Measurements from ENCODE around the gene ENKD1. TPM values are rescaled to one million over a fixed set of nuclear protein-coding genes. Genes with fewer than 3 reads are reported as not detected.

ENKD1 gene
- total RNA-seq, 1 experiment from 2014 or later: 12.8 TPM

DNA sequence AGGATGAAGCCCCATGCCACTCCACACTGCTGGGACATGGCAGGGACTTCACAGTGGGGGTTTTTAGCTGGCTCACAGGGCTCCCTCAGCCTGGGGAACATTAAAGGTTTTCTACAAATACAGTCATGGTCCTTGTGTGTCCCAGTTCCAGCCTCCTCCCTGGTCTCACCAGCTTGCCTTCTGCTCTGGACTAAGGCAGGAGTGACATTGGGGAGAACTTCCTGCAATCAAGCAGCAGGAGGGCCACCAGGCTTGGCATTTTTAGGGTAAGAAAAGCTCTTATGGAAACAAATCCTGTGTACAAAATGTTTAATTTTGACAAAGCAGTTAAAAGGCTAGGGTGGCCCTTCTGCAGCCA is 3.9 kb downstream of the ENKD1 start:
- ChIA-PET CTCF (interaction anchor here (0.8 to 6.9 kb wide), 4 partner anchors 9 to 213 kb away, joined by 3 to 57 read pairs (median 3); no protein-coding TSS in a partner anchor), POLR2A (interaction anchor here (0.5 to 1.2 kb wide), 3 partner anchors 98 to 127 kb away, joined by 3 read pairs; partner anchors contain the start of gene CTCF)
- H3K27ac Mint-ChIP-seq (ENCODE audit: low read depth, unreplicated experiment): no peak overlapping the region
- intact Hi-C loops (cut with micrococcal nuclease): no loop called here
- H3K4me1 Mint-ChIP-seq (ENCODE audit: insufficient read depth, unreplicated experiment): peaks cover 6% of the 10 kb centered on the region
- H3K27me3 Mint-ChIP-seq (ENCODE audit: insufficient read depth, unreplicated experiment): no peaks in the 10 kb centered on the region
- no peaks in the 10 kb centered on the region for H3K36me3 Mint-ChIP-seq (ENCODE audit: insufficient read depth, unreplicated experiment)
- TF ChIP-seq, protein P1, sequence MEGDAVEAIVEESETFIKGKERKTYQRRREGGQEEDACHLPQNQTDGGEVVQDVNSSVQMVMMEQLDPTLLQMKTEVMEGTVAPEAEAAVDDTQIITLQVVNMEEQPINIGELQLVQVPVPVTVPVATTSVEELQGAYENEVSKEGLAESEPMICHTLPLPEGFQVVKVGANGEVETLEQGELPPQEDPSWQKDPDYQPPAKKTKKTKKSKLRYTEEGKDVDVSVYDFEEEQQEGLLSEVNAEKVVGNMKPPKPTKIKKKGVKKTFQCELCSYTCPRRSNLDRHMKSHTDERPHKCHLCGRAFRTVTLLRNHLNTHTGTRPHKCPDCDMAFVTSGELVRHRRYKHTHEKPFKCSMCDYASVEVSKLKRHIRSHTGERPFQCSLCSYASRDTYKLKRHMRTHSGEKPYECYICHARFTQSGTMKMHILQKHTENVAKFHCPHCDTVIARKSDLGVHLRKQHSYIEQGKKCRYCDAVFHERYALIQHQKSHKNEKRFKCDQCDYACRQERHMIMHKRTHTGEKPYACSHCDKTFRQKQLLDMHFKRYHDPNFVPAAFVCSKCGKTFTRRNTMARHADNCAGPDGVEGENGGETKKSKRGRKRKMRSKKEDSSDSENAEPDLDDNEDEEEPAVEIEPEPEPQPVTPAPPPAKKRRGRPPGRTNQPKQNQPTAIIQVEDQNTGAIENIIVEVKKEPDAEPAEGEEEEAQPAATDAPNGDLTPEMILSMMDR (IDR thresholded peaks at IDR 0.05; ENCODE audit: unreplicated experiment): no peak
- H3K4me3 Mint-ChIP-seq (ENCODE audit: unreplicated experiment): no peak overlapping the region
- no TSS peak for BruUV-seq (replicated peaks)
- H3K9me3 Mint-ChIP-seq (ENCODE audit: unreplicated experiment): no peaks in the 10 kb centered on the region
- DNase-seq (ENCODE audit: unreplicated experiment): no peak

DNA sequence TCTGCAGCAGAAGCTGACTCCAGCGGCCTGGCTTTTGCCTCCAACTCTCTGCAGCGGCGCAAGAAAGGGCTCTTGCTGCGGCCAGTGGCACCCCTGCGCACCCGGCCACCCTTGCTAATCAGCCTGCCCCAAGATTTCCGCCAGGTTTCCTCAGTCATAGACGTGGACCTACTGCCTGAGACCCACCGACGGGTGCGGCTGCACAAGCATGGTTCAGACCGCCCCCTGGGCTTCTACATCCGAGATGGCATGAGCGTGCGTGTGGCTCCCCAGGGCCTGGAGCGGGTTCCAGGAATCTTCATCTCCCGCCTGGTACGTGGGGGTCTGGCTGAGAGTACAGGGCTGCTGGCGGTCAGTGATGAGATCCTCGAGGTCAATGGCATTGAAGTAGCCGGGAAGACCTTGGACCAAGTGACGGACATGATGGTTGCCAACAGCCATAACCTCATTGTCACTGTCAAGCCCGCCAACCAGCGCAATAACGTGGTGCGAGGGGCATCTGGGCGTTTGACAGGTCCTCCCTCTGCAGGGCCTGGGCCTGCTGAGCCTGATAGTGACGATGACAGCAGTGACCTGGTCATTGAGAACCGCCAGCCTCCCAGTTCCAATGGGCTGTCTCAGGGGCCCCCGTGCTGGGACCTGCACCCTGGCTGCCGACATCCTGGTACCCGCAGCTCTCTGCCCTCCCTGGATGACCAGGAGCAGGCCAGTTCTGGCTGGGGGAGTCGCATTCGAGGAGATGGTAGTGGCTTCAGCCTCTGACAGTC is 4.5 kb downstream of the ENKD1 start:
- no peaks in the 10 kb centered on the region for H3K9me3 Mint-ChIP-seq (ENCODE audit: unreplicated experiment)
- POLR2A ChIA-PET: interaction anchor here (1.0 kb wide), 1 partner anchor 97 kb away, joined by 3 read pairs; no protein-coding TSS in a partner anchor
- no peak overlapping the region for H3K27ac Mint-ChIP-seq (ENCODE audit: low read depth, unreplicated experiment)
- no peak for DNase-seq (ENCODE audit: unreplicated experiment)
- H3K36me3 Mint-ChIP-seq (ENCODE audit: insufficient read depth, unreplicated experiment): no peaks in the 10 kb centered on the region
- intact Hi-C loops (cut with micrococcal nuclease): loop anchor here (2.0 kb wide), 1 partner anchor 141 kb away; no protein-coding TSS in a partner anchor
- BruUV-seq (replicated peaks): no TSS peak
- no peaks in the 10 kb centered on the region for H3K27me3 Mint-ChIP-seq (ENCODE audit: insufficient read depth, unreplicated experiment)
- no peak overlapping the region for H3K4me3 Mint-ChIP-seq (ENCODE audit: unreplicated experiment)
- CTCF ChIA-PET: interaction anchor here (0.8 to 6.9 kb wide), 3 partner anchors 10 to 141 kb away, joined by 3 to 57 read pairs (median 12); partner anchors contain the start of gene CTCF
- peaks cover 6% of the 10 kb centered on the region for H3K4me1 Mint-ChIP-seq (ENCODE audit: insufficient read depth, unreplicated experiment)
- TF ChIP-seq, protein P1 (IDR thresholded peaks at IDR 0.05; ENCODE audit: unreplicated experiment): no peak

DNA sequence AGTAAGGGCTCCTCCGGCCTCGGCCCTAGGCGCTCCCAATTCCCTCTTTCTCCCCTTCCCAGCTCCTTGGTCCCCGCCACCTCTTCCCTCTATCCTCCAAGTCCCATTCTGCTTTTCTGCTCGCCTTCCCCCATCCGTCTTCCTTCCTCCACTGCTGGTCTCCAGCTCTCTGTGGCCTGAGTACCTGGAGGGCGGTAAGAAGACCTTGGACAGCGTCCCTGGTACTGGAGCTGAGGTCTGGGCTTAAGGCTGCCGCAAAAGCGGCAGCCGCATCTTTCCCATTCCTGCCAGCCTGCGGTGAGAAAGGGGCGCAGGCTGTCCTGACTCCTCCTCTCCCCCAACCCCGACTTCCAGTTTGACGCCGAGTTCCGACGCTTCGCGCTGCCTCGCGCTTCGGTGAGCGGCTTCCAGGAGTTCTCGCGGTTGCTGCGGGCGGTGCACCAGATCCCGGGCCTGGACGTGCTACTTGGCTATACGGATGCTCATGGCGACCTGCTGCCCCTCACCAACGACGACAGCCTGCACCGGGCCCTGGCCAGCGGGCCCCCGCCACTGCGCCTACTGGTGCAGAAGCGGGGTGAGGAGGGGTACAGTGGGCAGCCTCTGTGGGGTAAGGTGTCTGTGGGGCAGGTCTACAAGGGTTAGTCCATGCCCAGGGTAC is 5.3 kb downstream of the ENKD1 start:
- POLR2A ChIA-PET: interaction anchor here (1.2 to 2.2 kb wide), 4 partner anchors 20 to 89 kb away, joined by 3 to 11 read pairs (median 6); partner anchors contain the start of gene GFOD2
- Mint-ChIP-seq H3K4me1 (ENCODE audit: insufficient read depth, unreplicated experiment) (peaks cover 6% of the 10 kb centered on the region), H3K4me3 (ENCODE audit: unreplicated experiment) (peak overlapping the region; percentile 86), H3K27ac (ENCODE audit: low read depth, unreplicated experiment) (peak overlapping the region; percentile 97), H3K36me3 (ENCODE audit: insufficient read depth, unreplicated experiment) (no peaks in the 10 kb centered on the region), H3K27me3 (ENCODE audit: insufficient read depth, unreplicated experiment) (no peaks in the 10 kb centered on the region), H3K9me3 (ENCODE audit: unreplicated experiment) (no peaks in the 10 kb centered on the region)
- DNase-seq (ENCODE audit: unreplicated experiment): peak; percentile 15
- intact Hi-C loops (cut with micrococcal nuclease): loop anchor here (2.0 kb wide), 1 partner anchor 140 kb away; no protein-coding TSS in a partner anchor
- TF ChIP-seq, protein P1 (IDR thresholded peaks at IDR 0.05; ENCODE audit: unreplicated experiment): no peak
- no TSS peak for BruUV-seq (replicated peaks)
- CTCF ChIA-PET: interaction anchor here (1.6 to 2.4 kb wide), 2 partner anchors 11 to 99 kb away, joined by 5 to 12 read pairs; partner anchors contain the start of gene CTCF

DNA sequence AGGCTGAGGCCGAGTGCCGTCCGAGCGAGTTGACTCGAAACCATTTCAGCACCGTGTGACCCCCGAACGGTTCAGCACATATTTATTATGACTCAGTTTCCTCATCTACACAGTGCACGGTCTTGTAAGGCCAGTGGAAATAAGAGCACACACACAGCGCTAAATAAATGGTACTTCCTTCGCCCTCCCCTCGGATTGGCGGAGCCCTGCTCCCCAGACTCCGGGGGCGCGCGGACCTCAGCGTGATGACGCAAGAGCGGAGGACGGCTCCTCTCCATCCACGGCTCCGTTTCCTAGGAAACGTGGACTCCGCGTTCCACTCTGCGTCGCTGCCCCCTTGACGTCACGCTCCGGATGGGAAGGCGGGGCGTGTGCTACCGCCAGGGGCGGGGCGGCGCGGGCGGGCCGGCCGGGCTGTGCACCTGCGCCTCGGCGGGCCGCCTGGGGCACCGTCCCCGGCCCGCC is 6.0 kb downstream of the ENKD1 start, which contains the start of gene PARD6A:
PARD6A (plus strand) TSS at position 397 of the 465 bp plus-strand sequence. CDS start 79 bp downstream, outside the sequence.
- Mint-ChIP-seq H3K4me1 (ENCODE audit: insufficient read depth, unreplicated experiment) (peaks cover 6% of the 10 kb centered on the region), H3K36me3 (ENCODE audit: insufficient read depth, unreplicated experiment) (no peaks in the 10 kb centered on the region), H3K27ac (ENCODE audit: low read depth, unreplicated experiment) (peak within 1 kb of the TSS; percentile 97), H3K27me3 (ENCODE audit: insufficient read depth, unreplicated experiment) (no peaks in the 10 kb centered on the region), H3K4me3 (ENCODE audit: unreplicated experiment) (peak within 1 kb of the TSS; percentile 86), H3K9me3 (ENCODE audit: unreplicated experiment) (no peaks in the 10 kb centered on the region)
- ChIA-PET CTCF (interaction anchor here (0.6 to 2.4 kb wide), 5 partner anchors 12 to 158 kb away, joined by 3 to 12 read pairs (median 5); partner anchors contain the start of gene CTCF), POLR2A (interaction anchor here (0.8 to 2.2 kb wide), 17 partner anchors 10 to 275 kb away, joined by 3 to 23 read pairs (median 4); partner anchors contain the start of genes CENPT, CTCF, GFOD2 and NUTF2)
- BruUV-seq (replicated peaks): no TSS peak
- peak; percentile 94 for DNase-seq (ENCODE audit: unreplicated experiment)
- TF ChIP-seq, protein P1 (IDR thresholded peaks at IDR 0.05; ENCODE audit: unreplicated experiment): no peak
- intact Hi-C loops (cut with micrococcal nuclease): loop anchor here (2.0 kb wide), 1 partner anchor 140 kb away; no protein-coding TSS in a partner anchor
